HG03521 (cell line): ENCODE results near the gene ARHGEF10L.

ENCODE experiments used
- ATAC-seq: cut with Tn5 transposase; IDR thresholded peaks from one replicate; pipeline ENCODE4 v1.9.1; 2021; ENCODE audit warnings: mild to moderate bottlenecking, moderate library complexity; ENCODE audit not compliant: unreplicated experiment

Gene ARHGEF10L

DNA sequence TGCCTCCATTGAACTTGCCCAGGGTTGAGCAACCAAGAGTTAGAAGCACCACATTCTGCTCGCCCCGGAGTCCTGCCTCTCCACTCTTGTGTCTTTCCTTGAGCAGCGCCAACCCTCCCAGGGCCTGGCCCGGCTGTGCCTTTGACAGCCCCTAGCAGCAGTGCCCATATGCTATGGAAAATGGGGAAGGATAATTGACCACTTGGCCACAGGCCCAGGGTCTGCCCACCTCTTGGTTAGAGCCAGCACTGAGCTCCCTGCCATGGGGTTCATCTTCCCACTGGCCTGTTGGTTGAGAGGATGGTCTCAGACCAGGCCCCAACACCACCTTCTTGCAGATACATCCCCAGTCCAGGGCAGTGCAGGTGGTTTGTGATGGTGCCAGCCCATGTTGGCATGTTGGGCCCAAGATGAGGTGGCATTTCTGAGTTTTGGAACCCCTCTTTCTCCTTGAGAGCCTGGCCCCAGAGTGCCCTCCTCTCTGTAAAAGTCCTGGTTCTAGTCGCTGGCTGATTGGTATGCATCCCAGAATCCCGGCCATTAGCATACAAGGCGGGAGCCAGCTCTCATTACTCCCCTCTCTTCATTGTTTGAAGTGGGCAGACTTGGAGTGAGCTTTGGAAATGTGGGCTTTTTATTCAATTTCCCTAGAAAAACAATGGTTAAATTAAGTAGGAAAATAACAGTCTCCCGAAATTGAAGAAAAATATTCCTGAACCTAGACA, 7.6 kb downstream of the ARHGEF10L start:
- no peak for ATAC-seq

DNA sequence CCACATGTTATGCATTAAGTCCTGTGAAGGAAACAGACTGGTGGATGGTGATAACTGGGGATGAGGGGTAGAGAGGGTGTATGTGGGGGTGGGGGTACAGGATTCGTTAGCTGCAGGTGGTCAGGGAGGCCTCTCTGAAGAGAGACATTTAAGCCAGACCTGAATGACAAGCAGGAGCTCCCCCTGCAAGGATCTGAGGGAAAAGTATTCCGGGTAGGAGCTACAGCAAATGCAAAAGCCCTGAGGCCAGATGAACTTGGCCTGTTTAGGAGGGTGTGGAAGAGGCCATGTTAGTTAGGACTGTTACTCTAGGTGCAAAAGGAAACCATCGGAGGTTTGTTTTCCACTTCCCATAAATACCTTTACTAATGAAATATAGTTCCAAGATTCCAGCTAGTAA, 9.9 kb downstream of the ARHGEF10L start:
- ATAC-seq = no peak

DNA sequence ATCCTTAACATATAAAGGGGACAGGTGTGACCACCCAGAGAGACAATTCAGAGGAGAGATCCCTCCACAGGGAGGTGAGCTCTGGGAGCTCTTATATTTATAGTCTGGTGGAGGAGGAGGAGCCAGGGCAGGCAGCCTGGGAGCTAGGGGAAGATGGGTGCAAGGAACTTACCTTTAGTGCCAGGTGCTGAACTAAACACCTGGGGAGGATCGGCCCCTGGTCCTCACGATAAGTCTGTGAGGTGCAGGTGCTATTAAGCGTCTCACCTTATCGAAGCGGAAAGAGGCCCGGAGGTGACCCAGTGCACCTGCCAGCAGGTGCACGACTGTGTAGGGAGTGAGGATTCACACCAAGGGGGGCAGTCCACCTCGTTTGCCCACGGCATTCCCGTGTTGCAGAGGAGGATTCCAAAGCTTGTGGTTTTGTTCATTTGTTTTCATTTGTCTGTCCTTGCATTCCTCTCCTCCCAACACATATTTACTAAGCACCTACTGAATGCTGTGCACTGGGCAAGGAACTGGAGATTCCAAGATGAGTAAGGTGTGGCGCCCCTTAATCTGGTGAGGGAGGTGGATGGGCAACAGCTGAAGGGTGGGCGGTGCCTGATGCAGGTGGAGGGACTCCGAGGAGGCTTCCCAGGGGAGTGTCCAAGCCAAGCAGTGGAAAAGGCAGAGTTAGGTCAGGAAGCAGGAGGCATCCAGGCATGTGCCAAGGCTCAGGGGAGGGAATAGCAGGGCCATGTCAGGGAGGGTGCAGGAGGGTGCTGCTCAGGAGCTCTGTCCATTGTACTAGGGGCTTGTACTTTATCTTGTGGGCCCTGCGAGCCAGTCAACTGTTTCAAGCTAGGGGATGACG, 11.5 kb downstream of the ARHGEF10L start:
- no peak for ATAC-seq

- ATAC-seq = no peak
Measured at GRCh38 chr1:17551755-17552234, 12.3 kb downstream of the ARHGEF10L start.

GRCh38 chr1:17553975-17554700, 14.6 kb downstream of the ARHGEF10L start:
- ATAC-seq = no peak

DNA sequence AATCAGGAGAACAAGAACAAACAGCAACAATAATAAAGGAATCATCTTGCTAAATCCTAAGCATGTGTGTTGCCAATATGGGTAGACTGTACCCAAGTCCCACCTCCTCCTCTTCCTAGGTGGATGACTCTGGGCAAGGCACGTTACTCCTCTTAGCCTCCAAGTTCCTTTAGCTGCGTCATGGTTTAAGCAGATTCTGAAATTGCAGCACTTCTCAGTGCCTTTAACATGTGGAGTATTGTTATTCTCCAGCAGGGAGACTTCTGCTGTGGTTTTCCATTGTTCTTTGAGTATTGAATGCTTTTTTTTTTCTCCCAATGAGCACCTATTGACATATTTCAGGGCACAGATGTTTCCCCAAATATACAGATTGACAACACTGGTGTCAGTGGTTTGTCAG, 15.5 kb downstream of the ARHGEF10L start:
- ATAC-seq = no peak

- ATAC-seq = no peak
Measured at GRCh38 chr1:17557986-17558385, 18.5 kb downstream of the ARHGEF10L start.

DNA sequence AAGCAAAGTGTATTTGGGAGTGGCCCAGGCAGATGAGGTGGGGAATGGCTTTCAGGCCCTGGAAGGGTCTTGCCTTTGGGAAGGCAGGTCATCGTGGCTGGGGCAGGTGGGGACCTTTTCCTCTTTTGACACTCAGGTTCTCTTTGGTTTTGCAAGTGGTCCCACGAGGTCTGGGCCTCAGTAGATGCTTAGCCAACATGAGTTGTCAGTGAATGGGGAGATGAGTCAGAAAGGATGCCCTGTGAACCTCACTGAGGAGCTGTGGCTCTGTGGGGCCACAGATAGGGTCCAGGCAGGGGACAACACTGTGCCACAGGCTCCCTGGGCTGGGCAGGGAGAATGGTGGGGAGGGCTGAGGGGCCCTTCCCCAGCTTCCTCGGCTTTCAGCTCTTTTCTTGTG, 19.0 kb downstream of the ARHGEF10L start:
- no peak for ATAC-seq

GRCh38 chr1:17558954-17559614, 19.6 kb downstream of the ARHGEF10L start:
- no peak for ATAC-seq

GRCh38 chr1:17559615-17560419, 20.3 kb downstream of the ARHGEF10L start:
- no peak for ATAC-seq

GRCh38 chr1:17561247-17561548, 21.7 kb downstream of the ARHGEF10L start:
- no peak for ATAC-seq

- ATAC-seq = no peak
Measured at GRCh38 chr1:17561561-17561985, 22.1 kb downstream of the ARHGEF10L start.

DNA sequence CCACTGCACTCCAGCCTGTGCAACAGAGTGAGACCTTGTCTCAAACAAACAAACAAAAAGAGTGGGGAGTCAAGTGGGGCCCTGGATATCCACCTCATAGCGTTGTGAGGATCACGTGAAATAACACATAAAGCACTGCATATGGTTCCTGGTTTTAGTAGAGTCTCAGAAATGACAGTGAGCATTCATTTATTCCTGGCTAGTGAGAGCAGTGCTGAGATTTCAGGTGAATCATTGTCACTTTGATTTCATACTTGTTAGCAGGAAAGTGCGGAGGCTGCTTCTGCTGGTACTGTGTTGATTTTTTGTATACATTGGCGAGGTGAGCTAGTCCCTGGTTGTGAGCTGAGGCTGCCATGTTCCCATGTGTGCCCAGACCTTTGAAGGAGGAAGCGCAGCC, 22.9 kb downstream of the ARHGEF10L start:
- no peak for ATAC-seq

DNA sequence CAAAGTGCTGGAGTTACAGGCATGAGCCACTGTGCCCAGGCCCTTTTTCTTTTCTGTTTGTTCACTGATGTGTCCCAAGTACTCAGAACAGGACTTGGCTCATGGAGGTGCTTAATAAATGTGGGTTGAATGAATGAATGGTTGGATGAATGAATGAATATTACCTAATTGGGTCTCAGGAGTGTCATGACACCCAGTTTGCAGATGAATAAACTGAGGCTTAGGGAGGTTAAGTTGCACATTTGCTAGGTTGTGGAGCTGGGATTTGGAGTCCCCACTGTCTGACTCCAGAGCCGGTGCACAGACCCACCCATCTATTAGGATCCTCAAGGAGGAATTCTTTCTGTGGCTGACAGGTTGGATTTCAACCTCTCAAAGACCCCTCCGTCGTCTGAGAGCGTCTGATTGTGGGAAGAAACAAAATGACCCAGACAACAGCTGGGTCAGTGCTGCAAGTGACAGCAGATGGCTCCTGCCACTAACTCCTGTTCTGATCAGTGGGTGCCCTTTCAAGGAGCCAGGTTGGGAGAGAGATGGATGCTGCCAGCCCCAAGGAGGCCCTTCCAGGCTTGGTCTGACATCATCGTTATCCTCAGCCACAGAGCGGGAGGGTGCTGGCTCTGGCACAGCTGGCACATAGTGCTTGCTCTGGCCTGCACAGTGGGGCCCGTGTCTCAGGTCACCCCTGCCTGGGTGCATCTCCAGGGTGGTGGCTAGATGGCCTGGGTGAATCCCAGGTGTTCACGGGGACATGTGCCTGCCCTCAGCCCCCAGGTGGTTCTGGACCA, 24.2 kb downstream of the ARHGEF10L start:
- no peak for ATAC-seq

- no peak for ATAC-seq
Measured at GRCh38 chr1:17564458-17565393, 25.2 kb downstream of the ARHGEF10L start.

- ATAC-seq = no peak
Measured at GRCh38 chr1:17565461-17566252, 26.2 kb downstream of the ARHGEF10L start.

DNA sequence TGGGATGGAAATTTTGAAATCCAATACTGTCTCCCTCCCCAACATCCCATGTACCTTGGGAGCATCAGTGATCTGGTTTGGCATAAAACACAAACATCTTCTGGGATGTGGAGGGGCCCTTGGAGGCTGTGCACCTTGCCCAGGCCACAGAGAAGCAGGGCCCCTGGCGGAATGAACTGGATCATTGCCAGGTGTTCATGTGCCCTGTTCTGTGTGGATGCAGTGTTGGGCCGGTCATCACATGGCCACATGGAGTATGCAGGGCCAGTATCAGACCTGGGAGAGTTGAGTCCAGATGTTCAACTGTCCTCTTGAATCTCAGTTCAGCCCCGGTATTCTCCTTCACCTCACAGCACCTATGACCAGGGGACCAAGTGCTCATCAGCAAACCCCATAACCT, 26.9 kb downstream of the ARHGEF10L start:
- ATAC-seq = no peak

DNA sequence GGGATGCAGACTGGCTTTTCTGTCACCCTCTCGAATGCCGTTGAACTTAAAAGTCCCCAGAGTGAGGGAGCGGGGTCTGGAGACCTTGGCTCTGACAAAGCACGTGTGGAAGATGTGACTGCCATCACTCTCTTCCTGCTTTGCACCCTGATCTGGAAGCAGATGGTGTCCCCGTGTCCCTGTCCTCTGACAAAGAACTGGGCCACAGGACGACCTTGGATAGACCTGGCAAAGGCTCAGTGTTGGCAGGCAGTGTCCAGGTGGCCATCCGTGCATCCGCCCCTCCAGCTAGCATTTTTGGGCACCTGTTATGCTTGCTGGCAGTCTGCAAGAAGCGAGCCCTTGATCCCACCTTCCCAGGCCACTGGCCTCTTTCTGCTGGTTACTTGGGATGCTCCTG, 27.4 kb downstream of the ARHGEF10L start:
- no peak for ATAC-seq
